IMR-90 (cell line): ENCODE results near the gene RMI2. TPM values are rescaled to one million over a fixed set of nuclear protein-coding genes. Genes with fewer than 3 reads are reported as not detected.

ENCODE experiments used
- ATAC-seq: fragments of 200-7000 bp; cut with Tn5 transposase; 2 replicates; pipeline ENCODE4 v1.9.1; 2020; ENCODE audit warnings: low read depth, mild to moderate bottlenecking, moderate library complexity
- BruUV-seq: library from RNA; stranded (reverse); fragments of 400-500 nt; replicated peaks from 2 replicates; lab custom pipeline; 2021; lab: Mats Ljungman, UMichigan
- CTCF ChIA-PET: fragments of 300-600 bp; formaldehyde crosslinking; extraction: SDS; loops from one replicate; lab custom pipeline; 2021; ENCODE audit warnings: antibody characterized with exemption; lab: Yijun Ruan, JAX
- POLR2A ChIA-PET: fragments of 300-600 bp; sonication (Branson Sonifier 250); formaldehyde crosslinking; loops from one replicate; lab custom pipeline; 2022; ENCODE audit warnings: antibody characterized with exemption; ENCODE audit not compliant: unreplicated experiment; lab: Charles Lee
- DNase-seq: peaks from one replicate; pipeline ENCODE4 v3.0.0; 2013
- H2AFZ ChIP-seq: replicated peaks from 2 replicates; pipeline ENCODE3; 2013; ENCODE audit warnings: low read length, mild to moderate bottlenecking; ENCODE audit not compliant: poor library complexity
- H2AK5ac ChIP-seq: 2 replicates; pipeline ENCODE4 v1.6.1; 2013; ENCODE audit warnings: low read depth, low read length, inconsistent platforms
- H2AK9ac ChIP-seq: replicated peaks from 2 replicates; pipeline ENCODE3; 2013; ENCODE audit warnings: mild to moderate bottlenecking, low read depth, low read length, moderate library complexity; ENCODE audit not compliant: poor library complexity
- H2BK120ac ChIP-seq: 2 replicates; pipeline ENCODE4 v1.6.1; 2013; ENCODE audit warnings: low read depth, low read length, inconsistent platforms
- H2BK15ac ChIP-seq: 3 replicates; pipeline ENCODE4 v1.6.1; 2013; ENCODE audit warnings: low read depth, low read length, inconsistent platforms
- H2BK20ac ChIP-seq: 2 replicates; pipeline ENCODE4 v1.6.1; 2013; ENCODE audit warnings: low read depth, mild to moderate bottlenecking, inconsistent platforms, low read length, moderate library complexity
- H2BK5ac ChIP-seq: 2 replicates; pipeline ENCODE4 v1.6.1; 2013; ENCODE audit warnings: mild to moderate bottlenecking, low read depth, low read length, inconsistent platforms; ENCODE audit not compliant: poor library complexity, severe bottlenecking
- H3K14ac ChIP-seq: replicated peaks from 2 replicates; pipeline ENCODE4 v1.6.1; 2013; ENCODE audit warnings: low read depth, low read length, inconsistent platforms
- H3K18ac ChIP-seq: 2 replicates; pipeline ENCODE4 v1.6.1; 2013; ENCODE audit warnings: low read depth, low read length, control low read depth
- H3K23ac ChIP-seq: 2 replicates; pipeline ENCODE4 v1.6.1; 2013; ENCODE audit warnings: low read depth, low read length, inconsistent platforms
- H3K27ac ChIP-seq: 2 replicates; pipeline ENCODE4 v1.5.1; 2013; ENCODE audit warnings: mild to moderate bottlenecking, control low read depth, low read length; ENCODE audit not compliant: insufficient read depth
- H3K27me3 ChIP-seq: 2 replicates; pipeline ENCODE4 v1.6.1; 2013; ENCODE audit warnings: low read length; ENCODE audit not compliant: control insufficient read depth, insufficient read depth
- H3K36me3 ChIP-seq: 2 replicates; pipeline ENCODE4 v1.6.1; 2013; ENCODE audit warnings: low read length, mixed read lengths; ENCODE audit not compliant: control insufficient read depth, insufficient read depth
- H3K4ac ChIP-seq: 2 replicates; pipeline ENCODE4 v1.6.1; 2013; ENCODE audit warnings: low read depth, low read length, inconsistent platforms
- H3K4me1 ChIP-seq: 2 replicates; pipeline ENCODE4 v1.6.1; 2013; ENCODE audit warnings: low read length, mixed read lengths; ENCODE audit not compliant: control insufficient read depth, insufficient read depth
- H3K4me2 ChIP-seq: 2 replicates; pipeline ENCODE4 v1.6.1; 2013; ENCODE audit warnings: low read depth, mild to moderate bottlenecking, control low read depth, low read length, moderate library complexity
- H3K4me3 ChIP-seq: 2 replicates; pipeline ENCODE4 v1.5.1; 2013; ENCODE audit warnings: low read depth, mild to moderate bottlenecking, control low read depth, low read length, moderate library complexity; ENCODE audit not compliant: insufficient read depth
- H3K56ac ChIP-seq: 2 replicates; pipeline ENCODE4 v1.6.1; 2013; ENCODE audit warnings: low read length, inconsistent platforms; ENCODE audit not compliant: insufficient read depth; ENCODE audit errors: extremely low read depth
- H3K79me1 ChIP-seq, 2 experiments: 2 replicates each; pipeline ENCODE4 v1.6.1; 2013; ENCODE audit warnings: low read length in 2 of 2, inconsistent platforms in 1 of 2, low read depth in 1 of 2
- H3K9ac ChIP-seq: 2 replicates; pipeline ENCODE4 v1.6.1; 2013; ENCODE audit warnings: low read depth, low read length, control low read depth
- H3K9me1 ChIP-seq: 2 replicates; pipeline ENCODE4 v1.6.1; 2013; ENCODE audit warnings: low read length, inconsistent platforms; ENCODE audit not compliant: insufficient read depth
- H3K9me3 ChIP-seq: 2 replicates; pipeline ENCODE4 v1.6.1; 2013; ENCODE audit warnings: low read length; ENCODE audit not compliant: control insufficient read depth, insufficient read depth
- H4K20me1 ChIP-seq: 2 replicates; pipeline ENCODE4 v1.6.1; 2013; ENCODE audit warnings: low read length, inconsistent platforms; ENCODE audit not compliant: insufficient read depth
- H4K5ac ChIP-seq: 2 replicates; pipeline ENCODE4 v1.6.1; 2013; ENCODE audit warnings: mild to moderate bottlenecking, low read depth, low read length, control low read depth
- H4K8ac ChIP-seq, 2 experiments: 2 replicates each; pipeline ENCODE4 v1.6.1; 2013; ENCODE audit warnings: low read depth in 2 of 2, low read length in 2 of 2, control low read depth in 1 of 2, inconsistent platforms in 1 of 2
- H4K91ac ChIP-seq: 2 replicates; pipeline ENCODE4 v1.6.1; 2013; ENCODE audit warnings: low read depth, low read length, inconsistent platforms; ENCODE audit not compliant: insufficient read depth
- BHLHE40 ChIP-seq: fragments of 150-350 bp; IDR thresholded peaks from 2 replicates; pipeline ENCODE4 v1.6.1; 2016; ENCODE audit warnings: mild to moderate bottlenecking, low read depth, low read length
- CEBPB ChIP-seq: IDR thresholded peaks from 2 replicates; pipeline ENCODE4 v1.6.1; 2012; ENCODE audit warnings: low read depth, low read length, improper control_type of control experiment
- CHD1 ChIP-seq: IDR thresholded peaks from 2 replicates; pipeline ENCODE4 v1.6.1; 2012; ENCODE audit warnings: low read depth, low read length, improper control_type of control experiment
- CTCF ChIP-seq: conservative IDR thresholded peaks from 2 replicates; pipeline ENCODE4 v1.5.1; 2012; ENCODE audit warnings: mild to moderate bottlenecking, low read depth, low read length, improper control_type of control experiment
- ELK1 ChIP-seq: fragments of 150-350 bp; IDR thresholded peaks from 2 replicates; pipeline ENCODE4 v1.6.1; 2016; ENCODE audit warnings: low read depth, mild to moderate bottlenecking, low read length, moderate library complexity, borderline replicate concordance
- FOS ChIP-seq: fragments of 150-350 bp; IDR thresholded peaks from 2 replicates; pipeline ENCODE4 v1.6.1; 2016; ENCODE audit warnings: low read depth, low read length
- MAFK ChIP-seq: IDR thresholded peaks from 2 replicates; pipeline ENCODE4 v1.6.1; 2012; ENCODE audit warnings: low read depth, low read length, improper control_type of control experiment
- MAZ ChIP-seq: IDR thresholded peaks from 2 replicates; pipeline ENCODE4 v1.6.1; 2012; ENCODE audit warnings: low read depth, mild to moderate bottlenecking, low read length, improper control_type of control experiment, moderate library complexity, borderline replicate concordance
- MXI1 ChIP-seq: IDR thresholded peaks from 2 replicates; pipeline ENCODE4 v1.6.1; 2012; ENCODE audit warnings: low read depth, mild to moderate bottlenecking, low read length, moderate library complexity, borderline replicate concordance
- NFE2L2 ChIP-seq: fragments of 150-350 bp; IDR thresholded peaks from 2 replicates; pipeline ENCODE4 v1.6.1; 2016; ENCODE audit warnings: low read depth, mild to moderate bottlenecking, low read length
- POLR2A ChIP-seq: IDR thresholded peaks from 2 replicates; pipeline ENCODE4 v1.6.1; 2012; ENCODE audit warnings: mild to moderate bottlenecking, low read depth, low read length
- RAD21 ChIP-seq: IDR thresholded peaks from 2 replicates; pipeline ENCODE4 v1.6.1; 2012; ENCODE audit warnings: low read length, improper control_type of control experiment
- RCOR1 ChIP-seq: IDR thresholded peaks from 2 replicates; pipeline ENCODE4 v1.6.1; 2012; ENCODE audit warnings: mild to moderate bottlenecking, low read length, improper control_type of control experiment; ENCODE audit not compliant: insufficient replicate concordance
- RFX5 ChIP-seq: IDR thresholded peaks from 2 replicates; pipeline ENCODE4 v1.8.0; 2012; ENCODE audit warnings: low read depth, mild to moderate bottlenecking, low read length, moderate library complexity
- SMC3 ChIP-seq: fragments of 150-350 bp; IDR thresholded peaks from 2 replicates; pipeline ENCODE4 v1.6.1; 2016; ENCODE audit warnings: low read depth, mild to moderate bottlenecking, antibody characterized with exemption, low read length, moderate library complexity
- USF2 ChIP-seq: fragments of 150-350 bp; IDR thresholded peaks from 2 replicates; pipeline ENCODE4 v1.6.1; 2017; ENCODE audit warnings: mild to moderate bottlenecking, antibody characterized with exemption, low read length, low read depth
- WGBS, 2 experiments: methylation state at CpG; one replicate each; pipeline versions ENCODE4 v1.1.5 to v1.1.7; 2013; ENCODE audit warnings: missing lambda C conversion rate in 2 of 2; ENCODE audit not compliant: insufficient read length in 1 of 2; ENCODE audit errors: extremely low coverage in 2 of 2; 5-methylcytosine and 5-hydroxymethylcytosine counted together
- dilution Hi-C: fragments of 300-500 bp; cut with HindIII; formaldehyde crosslinking; loops from one replicate; pipeline ENCODE4 v1.14.3; 2018; ENCODE audit warnings: low sequenced_read_pairs; ENCODE audit not compliant: unreplicated experiment
- in situ Hi-C: fragments of 300-500 bp; cut with MboI; formaldehyde crosslinking; loops from 3 replicates; pipeline ENCODE4 v1.14.3; 2019; ENCODE audit warnings: low sequenced_read_pairs, inconsistent platforms, mixed read lengths
- intact Hi-C: fragments of 100-400 bp; cut with micrococcal nuclease; formaldehyde crosslinking; loops from 2 replicates; pipeline ENCODE4 v1.10.0; 2022
- polyA plus RNA-seq, 3 experiments: library from polyadenylated mRNA; depleted of rRNA; stranded (reverse); fragments of >200 nt; gene quantifications; 2 replicates each; pipeline ENCODE4 v1.2.3, GENCODE V29; 2012; ENCODE audit warnings: low replicate concordance in 1 of 3
- total RNA-seq: library from RNA; depleted of rRNA; stranded (reverse); fragments of >200 nt; gene quantifications from 2 replicates; pipeline ENCODE4 v1.2.3, GENCODE V29; 2012

RMI2 gene
- total and polyA plus RNA-seq, 2 of the 4 experiments (the other 2 are of a cell fraction), result 3.2 to 5.6 TPM

GRCh38 chr16:11347831-11348230, 2.6 kb downstream of the RMI2 start:
- Histone ChIP-seq H3K18ac (no peak overlapping the region), H3K4me2 (no peak overlapping the region), H3K9me1 (peaks cover 15% of the 10 kb centered on the region; the same call in 1 of the 2 replicates), H3K56ac (no peak overlapping the region), H2AK5ac (no peak overlapping the region), H4K5ac (no peak overlapping the region), H4K20me1 (no peaks in the 10 kb centered on the region), H3K14ac (no peak overlapping the region), H3K27ac (no peak overlapping the region), H3K9me3 (no peaks in the 10 kb centered on the region), H2AFZ (no peak overlapping the region), H2BK15ac (no peak overlapping the region), H3K36me3 (no peaks in the 10 kb centered on the region), H2BK20ac (no peak overlapping the region), H3K4me3 (no peak overlapping the region), H2BK120ac (no peak overlapping the region), H3K27me3 (no peaks in the 10 kb centered on the region), H4K91ac (no peak overlapping the region), H2BK5ac (no peak overlapping the region), H3K4me1 (peaks cover 24% of the 10 kb centered on the region), H4K8ac (no peak overlapping the region), H3K79me1 (peaks cover 27 to 58% of the 10 kb centered on the region in 2 experiments), H3K23ac (no peak overlapping the region), H3K4ac (no peak overlapping the region), H2AK9ac (no peak overlapping the region), H3K9ac (no peak overlapping the region)
- no peak for DNase-seq
- no peak for TF ChIP-seq RCOR1
- TF ChIP-seq CEBPB, result no peak
- no peak for TF ChIP-seq USF2
- TF ChIP-seq MAFK, result no peak
- no peak for TF ChIP-seq BHLHE40
- TF ChIP-seq ELK1, result no peak
- TF ChIP-seq CHD1, result no peak
- no peak for TF ChIP-seq POLR2A
- TF ChIP-seq MXI1, result no peak
- no peak for TF ChIP-seq MAZ
- TF ChIP-seq SMC3, result no peak
- no peak for TF ChIP-seq RAD21
- no peak for TF ChIP-seq NFE2L2
- TF ChIP-seq RFX5, result no peak
- TF ChIP-seq CTCF, result no peak
- no peak for TF ChIP-seq FOS
- 92 to 100% methylated on average over 1 to 3 of the region's 7 CpGs for WGBS, 2 experiments
- intact Hi-C loops, result no loop called here
- dilution Hi-C loops, result no loop called here
- POLR2A ChIA-PET, result interaction anchor here (0.8 kb wide), 1 partner anchor 92 kb away, joined by 6 read pairs; the partner anchor contains the start of gene SOCS1
- no TSS peak for BruUV-seq
- no peak for ATAC-seq
- CTCF ChIA-PET, result no interaction called here
- in situ Hi-C loops, result no loop called here
